HepG2 (cell line): ENCODE measurements around the gene RIF1. TPM values are rescaled to one million over a fixed set of nuclear protein-coding genes. Genes with fewer than 3 reads are reported as not detected.
A peak's percentile ranks its signal among the peaks of the same experiment; 100 is the strongest.

Experiments used
- BORCS8-MEF2B ChIP-seq: sonication (generic); formaldehyde crosslinking; IDR thresholded peaks from 2 replicates; pipeline ENCODE4 v1.8.0; 2022; ENCODE audit warnings: mild to moderate bottlenecking, missing genetic modification reagents
- ELF1 ChIP-seq: sonication (generic); formaldehyde crosslinking; IDR thresholded peaks from 2 replicates; pipeline ENCODE4 v1.4.0; 2020; ENCODE audit warnings: missing genetic modification reagents
- KLF16 ChIP-seq, 2 experiments: sonication (generic) in 1 of 2; formaldehyde crosslinking in 1 of 2; IDR thresholded peaks; 2 replicates each; pipeline versions ENCODE4 v1.6.1 to v1.8.0; 2016 to 2023; ENCODE audit warnings: missing genetic modification reagents in 2 of 2, missing compliant biosample characterization in 1 of 2
- MXD4 ChIP-seq: IDR thresholded peaks from 2 replicates; pipeline ENCODE4 v1.6.1; 2016; ENCODE audit warnings: mild to moderate bottlenecking, missing biosample characterization, missing genetic modification reagents
- NFKB2 ChIP-seq: sonication (generic); formaldehyde crosslinking; IDR thresholded peaks from 2 replicates; pipeline ENCODE4 v1.4.0; 2020; ENCODE audit warnings: missing genetic modification reagents, borderline replicate concordance
- PLRG1 ChIP-seq: fragments of 450-650 bp; conservative IDR thresholded peaks from 2 replicates; pipeline ENCODE4 v1.6.1; 2016
- RCOR2 ChIP-seq: IDR thresholded peaks from 2 replicates; pipeline ENCODE4 v1.6.1; 2016; ENCODE audit warnings: missing biosample characterization, missing genetic modification reagents
- RNF2 ChIP-seq: fragments of 450-650 bp; conservative IDR thresholded peaks from 2 replicates; pipeline ENCODE4 v1.6.1; 2016; ENCODE audit warnings: low read depth
- ZBTB7A ChIP-seq: sonication (generic); formaldehyde crosslinking; IDR thresholded peaks from 2 replicates; pipeline ENCODE4 v1.8.0; 2022; ENCODE audit warnings: mild to moderate bottlenecking, missing genetic modification reagents
- ZFY ChIP-seq: sonication (generic); formaldehyde crosslinking; IDR thresholded peaks from 2 replicates; pipeline ENCODE4 v1.4.0; 2020; ENCODE audit warnings: missing genetic modification reagents
- ZSCAN31 ChIP-seq: sonication (generic); formaldehyde crosslinking; IDR thresholded peaks from 2 replicates; pipeline ENCODE4 v1.5.0; 2020; ENCODE audit warnings: low read depth, mild to moderate bottlenecking, missing genetic modification reagents
- polyA plus RNA-seq, 8 experiments: library from polyadenylated mRNA; depleted of rRNA in 3 of 8; stranded (reverse) in 7 of 8; unstranded in 1 of 8; fragments of >200 nt; fragmentation: Illumina TruSeq in 4 of 8; extraction: Trizol in 4 of 8; gene quantifications; 2 replicates each; pipeline versions ENCODE4 v1.2.1 to v1.2.3, GENCODE V29; 2011 to 2016; ENCODE audit warnings: low read depth in 4 of 8, missing spikeins in 1 of 8, mixed read lengths in 1 of 8; ENCODE audit not compliant: insufficient read depth in 1 of 8
- total RNA-seq, 5 experiments: library from RNA; depleted of rRNA; stranded (reverse); fragments of >200 nt; fragmentation: Illumina TruSeq; extraction: Trizol; gene quantifications; 2 replicates each; pipeline ENCODE4 v1.2.3, GENCODE V29; 2016; ENCODE audit warnings: low read depth in 1 of 5
- TF ChIP-seq, protein P1 (sequence below): sonication (generic); formaldehyde crosslinking; IDR thresholded peaks from 2 replicates; pipeline ENCODE4 v1.5.0; 2020; ENCODE audit warnings: mild to moderate bottlenecking, missing genetic modification reagents, borderline replicate concordance
- TF ChIP-seq, protein P2 (sequence below): IDR thresholded peaks from 2 replicates; pipeline ENCODE4 v1.6.1; 2016; ENCODE audit warnings: missing compliant biosample characterization, missing genetic modification reagents, borderline replicate concordance
- TF ChIP-seq, protein P3 (sequence below), 2 experiments: sonication (generic) in 1 of 2; formaldehyde crosslinking in 1 of 2; IDR thresholded peaks; 2 replicates each; pipeline versions ENCODE4 v1.6.1 to v1.9.0; 2014 to 2022; ENCODE audit warnings: antibody characterized with exemption in 1 of 2, borderline replicate concordance in 1 of 2, inconsistent platforms in 1 of 2, low read depth in 1 of 2, missing genetic modification reagents in 1 of 2
- TF ChIP-seq, protein P4 (sequence below): IDR thresholded peaks from 2 replicates; pipeline ENCODE4 v1.6.1; 2016

Gene RIF1
- total and polyA plus RNA-seq, 2 of the 13 experiments (the other 11 are each of a cell fraction or from before 2014, with no cell fraction given), result 12.1 to 73.6 TPM

DNA sequence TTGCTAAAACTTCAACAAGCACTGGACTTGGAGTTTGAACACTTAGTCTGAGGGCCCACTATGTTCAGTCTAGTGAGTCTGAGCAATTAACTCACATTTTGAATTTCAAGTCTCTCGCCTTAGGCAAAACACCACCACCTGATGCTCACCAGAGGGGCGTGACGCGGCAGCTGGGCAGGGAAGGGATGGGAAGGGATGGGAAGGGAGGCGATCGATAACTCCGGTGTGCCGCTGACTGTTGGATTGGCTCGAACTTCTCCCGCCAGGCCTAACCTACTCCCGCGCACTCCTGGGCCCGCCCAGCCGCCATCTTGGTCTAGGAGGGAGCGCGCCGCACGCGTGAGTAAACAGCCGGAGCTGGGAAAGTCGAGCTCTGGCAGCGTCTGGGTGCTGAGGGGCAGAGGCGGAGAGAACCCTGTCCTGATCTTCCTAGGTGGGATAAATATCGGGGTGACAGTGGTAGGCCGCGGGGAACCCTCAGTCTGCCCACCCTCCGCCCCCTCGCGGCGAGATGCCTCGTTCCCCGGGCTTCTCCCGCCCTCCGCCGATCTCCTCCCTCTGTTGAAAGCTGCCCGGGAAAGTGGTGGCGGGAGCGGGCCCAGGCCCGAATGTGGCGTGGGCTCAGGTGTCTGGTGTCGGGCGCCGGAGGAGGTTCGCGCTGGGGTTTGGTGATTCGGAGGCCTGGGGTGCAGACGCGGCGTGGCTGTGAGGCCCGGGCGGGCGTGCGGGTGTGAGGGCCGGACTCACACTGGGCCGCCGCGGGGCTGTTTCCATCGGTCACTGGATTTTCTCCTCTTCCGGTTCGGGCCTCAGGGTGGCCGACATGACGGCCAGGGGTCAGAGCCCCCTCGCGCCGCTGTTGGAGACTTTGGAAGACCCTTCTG lies at the start of gene RIF1 (continued):
- peak; percentile 91; the same call in 1 of the 2 replicates for TF ChIP-seq NFKB2
- peak; percentile 67; the same call in 1 of the 2 replicates for TF ChIP-seq ZSCAN31 (CRISPR knock-in tag)
- TF ChIP-seq, protein P1, sequence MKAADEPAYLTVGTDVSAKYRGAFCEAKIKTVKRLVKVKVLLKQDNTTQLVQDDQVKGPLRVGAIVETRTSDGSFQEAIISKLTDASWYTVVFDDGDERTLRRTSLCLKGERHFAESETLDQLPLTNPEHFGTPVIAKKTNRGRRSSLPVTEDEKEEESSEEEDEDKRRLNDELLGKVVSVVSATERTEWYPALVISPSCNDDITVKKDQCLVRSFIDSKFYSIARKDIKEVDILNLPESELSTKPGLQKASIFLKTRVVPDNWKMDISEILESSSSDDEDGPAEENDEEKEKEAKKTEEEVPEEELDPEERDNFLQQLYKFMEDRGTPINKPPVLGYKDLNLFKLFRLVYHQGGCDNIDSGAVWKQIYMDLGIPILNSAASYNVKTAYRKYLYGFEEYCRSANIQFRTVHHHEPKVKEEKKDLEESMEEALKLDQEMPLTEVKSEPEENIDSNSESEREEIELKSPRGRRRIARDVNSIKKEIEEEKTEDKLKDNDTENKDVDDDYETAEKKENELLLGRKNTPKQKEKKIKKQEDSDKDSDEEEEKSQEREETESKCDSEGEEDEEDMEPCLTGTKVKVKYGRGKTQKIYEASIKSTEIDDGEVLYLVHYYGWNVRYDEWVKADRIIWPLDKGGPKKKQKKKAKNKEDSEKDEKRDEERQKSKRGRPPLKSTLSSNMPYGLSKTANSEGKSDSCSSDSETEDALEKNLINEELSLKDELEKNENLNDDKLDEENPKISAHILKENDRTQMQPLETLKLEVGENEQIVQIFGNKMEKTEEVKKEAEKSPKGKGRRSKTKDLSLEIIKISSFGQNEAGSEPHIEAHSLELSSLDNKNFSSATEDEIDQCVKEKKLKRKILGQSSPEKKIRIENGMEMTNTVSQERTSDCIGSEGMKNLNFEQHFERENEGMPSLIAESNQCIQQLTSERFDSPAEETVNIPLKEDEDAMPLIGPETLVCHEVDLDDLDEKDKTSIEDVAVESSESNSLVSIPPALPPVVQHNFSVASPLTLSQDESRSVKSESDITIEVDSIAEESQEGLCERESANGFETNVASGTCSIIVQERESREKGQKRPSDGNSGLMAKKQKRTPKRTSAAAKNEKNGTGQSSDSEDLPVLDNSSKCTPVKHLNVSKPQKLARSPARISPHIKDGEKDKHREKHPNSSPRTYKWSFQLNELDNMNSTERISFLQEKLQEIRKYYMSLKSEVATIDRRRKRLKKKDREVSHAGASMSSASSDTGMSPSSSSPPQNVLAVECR (CRISPR knock-in tag), result peak; percentile 92
- TF ChIP-seq RNF2, result peak; percentile 90
- TF ChIP-seq, protein P2, sequence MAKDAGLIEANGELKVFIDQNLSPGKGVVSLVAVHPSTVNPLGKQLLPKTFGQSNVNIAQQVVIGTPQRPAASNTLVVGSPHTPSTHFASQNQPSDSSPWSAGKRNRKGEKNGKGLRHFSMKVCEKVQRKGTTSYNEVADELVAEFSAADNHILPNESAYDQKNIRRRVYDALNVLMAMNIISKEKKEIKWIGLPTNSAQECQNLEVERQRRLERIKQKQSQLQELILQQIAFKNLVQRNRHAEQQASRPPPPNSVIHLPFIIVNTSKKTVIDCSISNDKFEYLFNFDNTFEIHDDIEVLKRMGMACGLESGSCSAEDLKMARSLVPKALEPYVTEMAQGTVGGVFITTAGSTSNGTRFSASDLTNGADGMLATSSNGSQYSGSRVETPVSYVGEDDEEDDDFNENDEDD, result peak; percentile 99
- peak; percentile 68 for TF ChIP-seq ELF1 (CRISPR knock-in tag)
- no peak for TF ChIP-seq PLRG1
- no peak for TF ChIP-seq RCOR2 (CRISPR knock-in tag)
- peak; percentile 97 for TF ChIP-seq BORCS8-MEF2B (CRISPR knock-in tag)
- peak; percentile 16 for TF ChIP-seq ZBTB7A (CRISPR knock-in tag)
- TF ChIP-seq, protein P3, sequence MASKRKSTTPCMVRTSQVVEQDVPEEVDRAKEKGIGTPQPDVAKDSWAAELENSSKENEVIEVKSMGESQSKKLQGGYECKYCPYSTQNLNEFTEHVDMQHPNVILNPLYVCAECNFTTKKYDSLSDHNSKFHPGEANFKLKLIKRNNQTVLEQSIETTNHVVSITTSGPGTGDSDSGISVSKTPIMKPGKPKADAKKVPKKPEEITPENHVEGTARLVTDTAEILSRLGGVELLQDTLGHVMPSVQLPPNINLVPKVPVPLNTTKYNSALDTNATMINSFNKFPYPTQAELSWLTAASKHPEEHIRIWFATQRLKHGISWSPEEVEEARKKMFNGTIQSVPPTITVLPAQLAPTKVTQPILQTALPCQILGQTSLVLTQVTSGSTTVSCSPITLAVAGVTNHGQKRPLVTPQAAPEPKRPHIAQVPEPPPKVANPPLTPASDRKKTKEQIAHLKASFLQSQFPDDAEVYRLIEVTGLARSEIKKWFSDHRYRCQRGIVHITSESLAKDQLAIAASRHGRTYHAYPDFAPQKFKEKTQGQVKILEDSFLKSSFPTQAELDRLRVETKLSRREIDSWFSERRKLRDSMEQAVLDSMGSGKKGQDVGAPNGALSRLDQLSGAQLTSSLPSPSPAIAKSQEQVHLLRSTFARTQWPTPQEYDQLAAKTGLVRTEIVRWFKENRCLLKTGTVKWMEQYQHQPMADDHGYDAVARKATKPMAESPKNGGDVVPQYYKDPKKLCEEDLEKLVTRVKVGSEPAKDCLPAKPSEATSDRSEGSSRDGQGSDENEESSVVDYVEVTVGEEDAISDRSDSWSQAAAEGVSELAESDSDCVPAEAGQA (IDR thresholded peaks at IDR 0.05; ENCODE audit: low read depth), result peak; percentile 97
- TF ChIP-seq, protein P3 (CRISPR knock-in tag; IDR thresholded peaks at IDR 0.05; ENCODE audit: borderline replicate concordance), result no peak; the same call in 1 of the 2 replicates
- TF ChIP-seq, protein P4, sequence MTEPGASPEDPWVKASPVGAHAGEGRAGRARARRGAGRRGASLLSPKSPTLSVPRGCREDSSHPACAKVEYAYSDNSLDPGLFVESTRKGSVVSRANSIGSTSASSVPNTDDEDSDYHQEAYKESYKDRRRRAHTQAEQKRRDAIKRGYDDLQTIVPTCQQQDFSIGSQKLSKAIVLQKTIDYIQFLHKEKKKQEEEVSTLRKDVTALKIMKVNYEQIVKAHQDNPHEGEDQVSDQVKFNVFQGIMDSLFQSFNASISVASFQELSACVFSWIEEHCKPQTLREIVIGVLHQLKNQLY (CRISPR knock-in tag), result 0 out of 2 replicates have a peak, but pooled peaks have one; percentile 56
- peak; percentile 94 for TF ChIP-seq MXD4 (CRISPR knock-in tag)
- TF ChIP-seq ZFY, result peak; percentile 96
- peak; percentile 72 to 87; a peak in 2 of 4 replicates for TF ChIP-seq KLF16 (CRISPR knock-in tag; IDR thresholded peaks at IDR 0.05)
